ENCODE results near the gene RNF215.
"Not testable (repeated sequence)": the region's sequence is repeated elsewhere in the genome, so short reads cannot be mapped to it uniquely, and the experiment has no call there.

The RNF215 gene

GRCh38 chr22:30420347-30421125 lies 33.3 kb upstream of the RNF215 start:
- no peak for DNase-seq

GRCh38 chr22:30416837-30417236 lies 29.6 kb upstream of the RNF215 start:
- DNase-seq: no peak

GRCh38 chr22:30416403-30416802 lies 29.2 kb upstream of the RNF215 start:
- DNase-seq: no peak

- no peak for DNase-seq
Measured at GRCh38 chr22:30414525-30415047, 27.4 kb upstream of the RNF215 start.

GRCh38 chr22:30413745-30414524 lies 26.7 kb upstream of the RNF215 start:
- DNase-seq: no peak

GRCh38 chr22:30413001-30413400 lies 25.8 kb upstream of the RNF215 start:
- DNase-seq: no peak

GRCh38 chr22:30411780-30412179 lies 24.6 kb upstream of the RNF215 start:
- DNase-seq: no peak

- no peak for DNase-seq
Measured at GRCh38 chr22:30408388-30409102, 21.3 kb upstream of the RNF215 start.

GRCh38 chr22:30406400-30406799 lies 19.2 kb upstream of the RNF215 start:
- DNase-seq: no peak

GRCh38 chr22:30405731-30406130 lies 18.5 kb upstream of the RNF215 start:
- no peak for DNase-seq

GRCh38 chr22:30404307-30404706 lies 17.1 kb upstream of the RNF215 start:
- DNase-seq: no peak

- not testable (repeated sequence) for DNase-seq
Measured at GRCh38 chr22:30402766-30403104, 15.5 kb upstream of the RNF215 start.

- DNase-seq: no peak
Measured at GRCh38 chr22:30402028-30402765, 15.0 kb upstream of the RNF215 start.

GRCh38 chr22:30401024-30401423 lies 13.8 kb upstream of the RNF215 start:
- not testable (repeated sequence) for DNase-seq

GRCh38 chr22:30400159-30400558 lies 12.9 kb upstream of the RNF215 start:
- no peak for DNase-seq

- no peak for DNase-seq
Measured at GRCh38 chr22:30399718-30400117, 12.5 kb upstream of the RNF215 start.

GRCh38 chr22:30398685-30399680 lies 11.8 kb upstream of the RNF215 start:
- no peak for DNase-seq

GRCh38 chr22:30397656-30398635 lies 10.7 kb upstream of the RNF215 start:
- no peak for DNase-seq

- DNase-seq: peak; percentile 70
Measured at GRCh38 chr22:30396871-30397655, 9.9 kb upstream of the RNF215 start, which contains the start of gene SEC14L2. Gene SEC14L2, plus strand, starts transcription at chr22:30397018. Its CDS starts 99 bp downstream, at chr22:30397117.

Measured in activated naive CD4-positive, alpha-beta T cell treated with Interleukin-2 at 50 U/mL for 16 hours (primary cell).